LoVo (cell line): Measurements from ENCODE around the gene GPR6.
A peak's percentile ranks its signal among the peaks of the same experiment; 100 is the strongest.

Source experiments
- DNase-seq: peaks from one replicate; pipeline ENCODE4 v3.0.0-alpha.2; 2016; ENCODE audit warnings: low spot score

Gene GPR6, protein sequence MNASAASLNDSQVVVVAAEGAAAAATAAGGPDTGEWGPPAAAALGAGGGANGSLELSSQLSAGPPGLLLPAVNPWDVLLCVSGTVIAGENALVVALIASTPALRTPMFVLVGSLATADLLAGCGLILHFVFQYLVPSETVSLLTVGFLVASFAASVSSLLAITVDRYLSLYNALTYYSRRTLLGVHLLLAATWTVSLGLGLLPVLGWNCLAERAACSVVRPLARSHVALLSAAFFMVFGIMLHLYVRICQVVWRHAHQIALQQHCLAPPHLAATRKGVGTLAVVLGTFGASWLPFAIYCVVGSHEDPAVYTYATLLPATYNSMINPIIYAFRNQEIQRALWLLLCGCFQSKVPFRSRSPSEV

DNA sequence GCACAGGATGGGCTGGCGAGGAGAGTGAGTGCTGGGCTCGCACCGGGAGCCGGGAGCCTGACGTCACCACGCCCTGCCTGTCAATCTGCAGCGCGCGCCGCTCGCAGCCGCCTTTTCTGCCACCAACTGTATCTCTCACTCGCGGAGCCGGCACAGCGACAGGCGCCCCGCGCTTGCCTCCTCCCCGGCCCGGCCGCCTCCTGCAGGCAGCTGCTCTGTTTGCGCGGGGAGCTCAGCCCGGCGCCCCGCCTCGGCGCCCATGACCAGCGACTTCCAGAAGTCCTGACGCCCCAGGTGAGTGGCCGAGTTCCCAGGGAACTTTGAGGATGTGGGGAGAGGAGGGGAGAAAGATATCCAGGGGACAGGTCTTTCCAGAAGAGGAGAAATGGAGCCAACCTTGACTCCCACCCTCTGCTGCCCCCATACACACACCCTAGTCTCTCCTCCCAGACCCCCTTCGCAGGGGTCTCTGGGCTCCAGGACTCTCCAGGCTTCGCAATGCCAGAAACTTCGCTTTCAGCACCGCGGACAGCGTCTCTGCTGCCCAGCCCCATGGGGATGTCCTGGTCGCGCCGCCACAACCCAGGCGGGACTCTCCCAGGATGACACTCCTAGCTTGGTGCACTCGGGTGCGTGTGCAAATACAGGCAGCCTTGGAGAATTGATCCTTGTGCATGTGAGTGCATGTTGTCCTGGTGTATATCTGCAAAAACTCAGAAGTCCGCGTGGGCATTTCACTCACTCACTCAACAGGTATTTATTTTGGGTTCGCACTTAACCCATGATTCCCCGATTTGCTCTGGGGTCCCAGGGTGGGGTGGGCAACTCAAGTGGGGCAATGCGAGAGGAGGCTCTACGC is at the start of gene GPR6:
TSS of gene GPR6 (plus strand) at position 138 of the 859 bp plus-strand sequence. CDS start 802 bp downstream, outside the sequence.
- DNase-seq = peak; percentile 66

DNA sequence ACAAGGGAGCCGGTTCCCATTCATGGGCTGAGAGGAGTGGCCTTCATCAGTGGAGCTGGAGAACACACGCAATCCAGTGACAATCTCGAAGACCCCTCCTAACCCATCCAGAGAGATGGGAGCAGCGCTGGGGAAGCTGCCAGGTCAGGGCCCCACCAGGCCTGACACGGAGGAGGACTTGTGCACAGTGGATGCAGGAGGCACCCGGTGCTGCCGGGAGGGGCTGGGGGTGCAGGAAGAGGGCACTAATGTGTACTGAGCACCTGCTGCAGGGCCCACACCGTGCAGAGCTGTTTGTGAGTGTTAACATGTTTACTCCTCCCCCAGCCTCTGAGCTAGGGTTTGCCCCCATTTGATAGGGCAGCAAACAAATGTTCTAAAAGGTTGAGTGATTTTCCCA is 43.8 kb upstream of the GPR6 start:
- DNase-seq = no peak

DNA sequence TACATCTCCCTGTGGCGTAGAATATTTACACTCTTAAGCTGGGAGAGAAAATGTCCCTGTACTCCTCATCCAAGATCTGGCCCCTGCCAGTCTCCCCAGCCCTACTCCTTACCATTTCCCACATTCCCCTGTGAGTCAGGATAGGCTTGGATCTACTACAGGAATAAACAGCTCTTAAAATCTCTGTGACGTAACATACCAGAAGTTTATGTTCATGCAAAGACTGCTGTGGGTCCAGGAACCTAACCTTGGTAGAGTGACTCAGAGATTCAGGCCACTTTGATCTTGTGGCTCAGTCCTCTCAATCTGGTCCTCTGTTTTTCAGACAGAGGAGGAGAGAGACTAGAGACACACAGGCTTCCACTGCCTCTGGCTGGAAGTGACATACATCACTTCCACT is 38.5 kb upstream of the GPR6 start:
- DNase-seq = no peak

DNA sequence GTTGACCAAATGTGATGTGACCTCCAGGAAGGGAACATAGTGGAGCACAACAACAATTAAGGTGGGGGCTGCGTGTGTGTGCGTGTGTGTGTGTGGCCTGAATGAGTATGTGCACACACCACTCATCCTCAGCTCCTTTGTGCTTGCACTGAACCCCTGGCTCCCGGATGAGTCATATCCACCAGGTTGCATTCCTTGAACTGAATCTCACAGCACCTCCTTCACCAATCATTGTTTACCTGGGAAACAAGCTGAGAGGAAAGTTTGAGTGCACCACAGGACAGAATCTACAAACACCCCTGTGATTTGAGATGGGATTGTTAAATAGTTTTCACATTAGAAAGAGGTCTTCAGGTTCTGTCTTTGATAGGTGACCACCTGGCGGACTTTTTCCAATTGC is 33.7 kb upstream of the GPR6 start:
- DNase-seq = no peak

DNA sequence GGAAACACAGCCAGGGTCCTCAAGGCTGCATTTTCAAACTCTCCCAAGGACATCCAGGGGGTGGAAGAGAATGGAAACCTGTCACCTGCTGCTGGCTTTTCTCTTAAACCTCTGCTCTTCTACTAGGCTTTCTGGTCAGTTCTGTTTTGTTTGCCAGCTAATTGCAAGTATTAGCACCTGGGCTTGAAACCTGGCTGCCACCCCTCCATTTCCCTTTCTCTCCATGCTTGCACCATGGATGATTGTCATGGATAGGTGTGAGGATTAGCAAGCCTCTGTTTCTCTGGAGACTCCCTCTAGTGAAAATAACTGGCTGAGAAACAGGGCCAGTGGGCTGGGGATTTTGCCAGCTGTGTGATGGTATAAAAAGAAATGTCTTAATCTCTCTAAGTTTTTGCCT is 33.0 kb upstream of the GPR6 start:
- no peak for DNase-seq

DNA sequence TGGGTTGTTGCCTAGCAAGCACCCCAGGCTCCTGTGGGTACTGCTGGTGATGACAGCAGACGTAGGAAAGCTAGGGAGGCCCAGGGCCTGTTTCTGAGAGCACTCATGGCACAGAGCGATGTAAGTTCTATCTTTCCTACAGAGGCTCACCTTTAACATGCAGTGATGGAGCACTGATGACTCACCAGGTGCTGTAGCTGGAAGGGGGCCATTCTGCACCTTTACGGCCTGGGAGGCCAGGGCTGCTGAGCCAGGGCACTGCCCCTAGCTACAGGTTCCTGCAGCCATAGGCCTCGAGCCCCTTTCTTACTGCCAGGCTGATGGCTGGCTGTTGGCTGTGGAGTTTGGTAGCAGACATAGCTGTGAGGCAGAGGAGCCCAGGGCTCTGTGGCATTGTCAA is 31.1 kb upstream of the GPR6 start:
- DNase-seq = no peak

DNA sequence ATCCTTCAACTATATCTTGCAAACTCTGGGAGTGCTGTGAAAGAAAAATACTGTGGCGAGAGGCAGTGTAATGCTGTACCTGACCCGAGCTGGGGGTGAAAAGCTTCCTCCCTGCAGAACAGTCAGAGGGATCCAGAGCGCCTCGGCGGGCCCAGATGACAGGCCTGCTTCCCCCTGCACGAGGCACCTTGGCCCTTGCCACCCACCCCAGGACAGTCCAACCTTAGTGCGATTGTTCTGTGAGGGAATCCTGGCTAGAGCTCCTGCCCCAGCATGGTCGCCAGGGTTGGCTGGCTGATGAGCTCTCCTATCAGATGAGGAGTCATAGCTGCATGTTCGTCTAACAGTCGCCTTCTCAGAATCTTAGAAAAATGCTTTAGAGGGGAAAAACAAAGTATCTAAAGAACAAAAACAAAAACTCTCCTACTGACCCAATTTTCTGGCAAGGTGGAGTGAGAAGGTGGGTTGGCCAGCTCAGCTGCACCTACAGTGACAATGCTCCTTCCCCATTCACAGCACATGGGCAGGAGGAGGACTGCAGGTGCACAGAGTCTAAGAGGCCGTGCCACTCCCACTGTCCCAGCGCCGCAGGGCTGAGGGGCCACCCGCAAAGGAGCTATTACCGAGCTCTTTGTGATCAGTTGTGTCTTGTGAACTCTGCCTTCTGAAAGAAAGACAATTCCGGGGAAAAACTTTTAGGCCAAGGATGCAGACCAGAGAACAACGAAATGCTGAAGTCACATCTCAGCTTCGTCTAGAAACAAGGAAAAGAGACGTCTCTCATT is 28.6 kb upstream of the GPR6 start:
- no peak for DNase-seq

DNA sequence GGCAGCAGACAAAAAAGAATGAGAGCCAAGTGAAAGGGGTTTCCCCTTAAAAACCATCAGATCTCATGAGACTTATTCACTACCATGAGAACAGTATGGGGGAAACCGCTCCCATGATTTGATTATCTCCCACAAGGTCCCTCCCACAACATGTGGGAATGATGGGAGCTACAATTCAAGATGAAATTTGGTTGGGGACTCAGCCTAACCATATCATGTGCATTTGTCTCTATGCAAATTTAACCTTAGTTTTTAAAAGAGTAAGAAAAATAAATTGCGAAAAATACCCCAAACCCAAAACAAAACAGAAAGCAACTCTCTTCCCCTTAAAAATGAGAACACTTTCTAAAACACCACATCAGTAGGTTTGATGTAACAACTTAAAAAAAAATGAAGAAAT is 22.6 kb upstream of the GPR6 start:
- no peak for DNase-seq

DNA sequence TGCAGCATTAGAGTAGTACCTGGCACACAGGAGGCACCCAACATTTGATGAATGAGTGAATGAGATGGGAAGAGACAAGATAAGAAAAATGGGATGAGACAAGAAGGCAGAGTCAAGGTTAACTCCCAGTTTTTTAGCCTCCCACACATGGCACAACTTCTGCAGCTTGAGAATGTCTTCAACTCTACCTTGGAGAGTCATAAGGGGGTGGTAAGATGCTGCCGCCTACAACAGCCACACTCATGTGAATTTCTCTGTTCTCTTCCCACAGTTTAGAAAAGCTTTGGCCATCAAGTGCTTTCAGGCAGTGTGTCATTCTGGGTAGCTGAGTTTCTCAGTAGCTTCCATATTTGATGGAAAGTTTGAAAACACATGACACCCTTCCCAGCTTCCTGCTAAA is 19.5 kb upstream of the GPR6 start:
- no peak for DNase-seq

DNA sequence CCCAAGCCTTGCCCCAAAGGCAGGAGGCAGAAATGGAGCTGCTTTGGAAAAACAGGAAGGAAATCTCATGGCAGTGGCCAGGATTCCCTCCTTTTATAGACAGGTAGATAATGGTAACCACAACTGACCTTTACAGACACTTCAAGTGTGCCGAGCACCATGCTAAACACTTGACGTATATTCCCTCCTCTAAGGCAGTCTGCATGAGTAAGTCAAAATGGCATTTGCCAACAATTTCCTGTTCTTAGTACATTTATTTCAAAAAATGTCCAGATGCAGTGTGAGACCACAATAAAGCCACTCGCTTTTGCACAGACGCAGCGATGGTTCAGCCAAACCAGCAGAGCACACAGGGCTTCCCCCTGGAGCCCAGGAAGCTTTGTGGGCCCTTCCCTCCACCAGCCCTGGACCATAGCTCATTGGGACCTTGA is 16.5 kb upstream of the GPR6 start:
- DNase-seq = no peak

DNA sequence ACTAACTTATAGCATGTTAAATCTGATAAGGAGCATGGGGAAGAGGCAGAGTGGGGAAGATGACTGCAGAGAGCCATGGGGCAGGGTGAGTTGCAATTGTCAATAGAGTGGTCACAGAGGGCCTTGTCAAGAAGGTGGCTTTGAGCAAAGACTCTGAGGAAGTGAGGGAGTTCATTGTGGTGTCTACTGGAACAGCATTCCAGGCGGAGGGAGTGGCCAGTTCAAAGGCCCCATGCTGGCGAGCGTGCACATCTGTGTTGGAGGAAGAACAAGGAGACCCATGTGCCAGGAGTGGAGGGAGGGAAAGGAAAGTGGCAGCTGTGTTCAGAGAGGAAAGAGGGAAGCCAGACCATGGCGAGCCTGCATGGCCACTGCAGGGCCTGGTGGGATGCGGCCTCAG is 15.8 kb upstream of the GPR6 start:
- peak; percentile 8 for DNase-seq

DNA sequence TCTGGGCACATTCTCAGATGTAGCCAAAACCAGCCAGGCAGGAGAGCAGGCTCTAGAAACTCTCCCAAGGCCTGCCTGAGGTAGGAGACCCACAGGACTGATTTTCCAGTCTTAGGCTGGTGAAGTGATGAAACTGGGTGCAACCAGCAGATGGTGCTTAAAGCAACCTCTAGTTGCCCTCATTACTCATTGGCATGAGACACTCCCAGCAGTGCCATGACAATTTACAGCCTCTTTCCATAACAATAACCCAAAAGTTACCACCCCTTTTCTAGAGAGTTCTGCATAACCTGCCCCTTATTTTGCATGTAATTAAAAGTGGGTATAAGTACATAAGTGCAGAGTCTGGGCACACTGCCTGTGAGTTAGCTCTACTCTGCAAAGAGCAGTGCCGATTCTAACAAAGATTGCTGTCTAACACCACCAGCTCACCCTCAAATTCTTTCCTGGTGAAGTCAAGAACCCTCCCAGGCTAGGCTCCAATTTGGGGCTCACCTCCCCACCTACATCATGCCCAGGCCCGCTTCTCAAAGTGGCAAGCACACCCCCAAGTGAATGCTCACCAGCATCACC is 14.4 kb upstream of the GPR6 start:
- no peak for DNase-seq

DNA sequence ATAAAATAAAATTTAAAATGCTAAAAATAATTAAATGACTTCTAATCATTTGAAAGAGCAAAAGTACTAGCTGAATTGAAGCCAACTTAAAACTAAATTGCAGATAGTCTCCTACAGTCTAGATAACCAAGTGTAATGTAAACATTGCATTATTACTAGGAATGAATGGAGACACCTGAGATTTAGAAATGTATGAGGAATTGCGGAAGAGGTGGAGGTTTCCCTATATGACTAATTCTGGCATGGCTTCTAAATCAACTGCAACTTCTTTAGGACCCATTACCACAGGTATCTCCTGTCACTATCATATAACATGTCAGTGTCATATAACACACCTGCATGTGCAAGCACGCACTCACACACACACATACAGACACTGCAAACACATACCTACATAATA is 13.2 kb upstream of the GPR6 start:
- no peak for DNase-seq

DNA sequence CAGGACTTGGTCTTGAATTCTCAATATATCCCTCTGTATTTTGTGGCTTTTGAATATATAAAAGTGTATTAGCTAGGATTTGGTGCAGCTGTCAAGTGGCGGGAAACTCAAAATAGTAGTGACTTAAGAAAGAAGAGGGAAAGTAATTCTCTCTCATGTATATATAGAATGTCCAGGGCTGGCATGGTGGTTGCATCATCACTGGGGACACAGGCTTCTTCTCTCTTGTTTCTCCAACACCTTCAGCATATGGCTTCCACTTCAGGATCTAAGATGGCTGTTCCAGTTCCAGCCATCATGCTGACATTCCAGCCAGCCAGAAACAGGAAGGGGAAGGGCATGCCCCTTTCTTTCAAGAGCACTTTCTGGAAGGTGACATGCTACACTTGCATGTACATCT is 11.8 kb upstream of the GPR6 start:
- DNase-seq = no peak

DNA sequence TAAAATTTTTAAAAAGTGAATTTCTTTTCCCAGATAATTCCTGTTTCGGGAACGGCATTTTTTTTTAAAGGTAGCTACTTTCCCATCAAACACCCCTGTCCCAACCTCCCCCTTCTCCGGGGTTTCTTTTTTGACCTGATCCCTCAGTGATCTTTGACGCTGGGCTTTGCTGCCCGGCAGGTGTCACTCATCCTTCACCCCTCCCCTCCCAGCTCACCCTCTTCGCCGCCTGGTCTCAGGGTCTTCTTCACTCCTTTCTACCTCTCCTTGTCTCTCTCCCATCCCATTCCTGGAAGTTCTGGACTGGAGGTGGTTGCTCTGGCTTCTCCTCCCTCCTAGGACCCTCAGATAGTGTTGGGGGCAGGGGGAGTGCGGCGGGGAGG is 329 bp upstream of the GPR6 start:
- no peak for DNase-seq

DNA sequence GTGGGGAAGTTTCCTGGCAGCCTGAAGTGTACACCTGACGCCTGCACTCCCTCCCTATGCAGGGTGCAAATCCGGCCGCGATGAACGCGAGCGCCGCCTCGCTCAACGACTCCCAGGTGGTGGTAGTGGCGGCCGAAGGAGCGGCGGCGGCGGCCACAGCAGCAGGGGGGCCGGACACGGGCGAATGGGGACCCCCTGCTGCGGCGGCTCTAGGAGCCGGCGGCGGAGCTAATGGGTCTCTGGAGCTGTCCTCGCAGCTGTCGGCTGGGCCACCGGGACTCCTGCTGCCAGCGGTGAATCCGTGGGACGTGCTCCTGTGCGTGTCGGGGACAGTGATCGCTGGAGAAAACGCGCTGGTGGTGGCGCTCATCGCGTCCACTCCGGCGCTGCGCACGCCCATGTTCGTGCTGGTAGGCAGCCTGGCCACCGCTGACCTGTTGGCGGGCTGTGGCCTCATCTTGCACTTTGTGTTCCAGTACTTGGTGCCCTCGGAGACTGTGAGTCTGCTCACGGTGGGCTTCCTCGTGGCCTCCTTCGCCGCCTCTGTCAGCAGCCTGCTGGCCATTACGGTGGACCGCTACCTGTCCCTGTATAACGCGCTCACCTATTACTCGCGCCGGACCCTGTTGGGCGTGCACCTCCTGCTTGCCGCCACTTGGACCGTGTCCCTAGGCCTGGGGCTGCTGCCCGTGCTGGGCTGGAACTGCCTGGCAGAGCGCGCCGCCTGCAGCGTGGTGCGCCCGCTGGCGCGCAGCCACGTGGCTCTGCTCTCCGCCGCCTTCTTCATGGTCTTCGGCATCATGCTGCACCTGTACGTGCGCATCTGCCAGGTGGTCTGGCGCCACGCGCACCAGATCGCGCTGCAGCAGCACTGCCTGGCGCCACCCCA is 1.2 kb downstream of the GPR6 start:
- DNase-seq = no peak

DNA sequence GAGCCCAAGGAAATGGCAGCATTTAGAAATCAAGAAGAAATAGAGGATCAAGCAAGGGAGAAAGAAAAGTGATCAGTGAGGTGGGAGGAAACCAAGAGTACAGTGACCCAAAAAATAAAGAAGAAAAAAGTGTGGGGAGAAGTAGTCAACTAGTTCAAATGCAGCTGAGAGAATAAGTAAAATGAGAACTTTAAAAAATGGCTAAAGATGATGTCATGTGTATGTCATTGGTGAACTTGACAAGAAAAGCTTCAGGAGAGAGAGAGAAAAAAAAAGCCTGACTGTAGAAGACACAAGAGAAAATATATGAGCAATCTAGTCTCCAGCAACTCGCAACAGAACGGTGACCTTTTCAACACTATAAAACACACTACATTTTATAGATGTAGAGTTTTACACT is 6.3 kb downstream of the GPR6 start:
- no peak for DNase-seq

DNA sequence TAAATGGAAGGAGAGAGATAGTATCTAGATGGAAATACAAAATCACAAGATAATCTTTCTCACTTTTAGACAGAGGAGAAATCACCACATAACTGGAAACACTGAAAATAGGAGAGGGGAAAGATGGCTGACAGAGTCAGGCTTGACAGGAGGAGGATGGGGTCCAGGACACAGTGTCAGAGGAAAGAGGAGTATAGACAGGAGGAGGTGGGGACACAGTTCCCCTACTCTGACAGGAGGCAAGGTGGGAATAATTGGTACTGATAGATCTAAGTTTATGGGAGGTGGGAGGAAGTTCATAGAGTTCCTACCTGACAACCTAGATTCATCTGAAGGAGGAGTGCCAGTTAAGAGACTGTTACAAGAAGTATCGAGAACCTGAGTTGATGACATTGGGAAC is 9.1 kb downstream of the GPR6 start:
- DNase-seq = no peak

DNA sequence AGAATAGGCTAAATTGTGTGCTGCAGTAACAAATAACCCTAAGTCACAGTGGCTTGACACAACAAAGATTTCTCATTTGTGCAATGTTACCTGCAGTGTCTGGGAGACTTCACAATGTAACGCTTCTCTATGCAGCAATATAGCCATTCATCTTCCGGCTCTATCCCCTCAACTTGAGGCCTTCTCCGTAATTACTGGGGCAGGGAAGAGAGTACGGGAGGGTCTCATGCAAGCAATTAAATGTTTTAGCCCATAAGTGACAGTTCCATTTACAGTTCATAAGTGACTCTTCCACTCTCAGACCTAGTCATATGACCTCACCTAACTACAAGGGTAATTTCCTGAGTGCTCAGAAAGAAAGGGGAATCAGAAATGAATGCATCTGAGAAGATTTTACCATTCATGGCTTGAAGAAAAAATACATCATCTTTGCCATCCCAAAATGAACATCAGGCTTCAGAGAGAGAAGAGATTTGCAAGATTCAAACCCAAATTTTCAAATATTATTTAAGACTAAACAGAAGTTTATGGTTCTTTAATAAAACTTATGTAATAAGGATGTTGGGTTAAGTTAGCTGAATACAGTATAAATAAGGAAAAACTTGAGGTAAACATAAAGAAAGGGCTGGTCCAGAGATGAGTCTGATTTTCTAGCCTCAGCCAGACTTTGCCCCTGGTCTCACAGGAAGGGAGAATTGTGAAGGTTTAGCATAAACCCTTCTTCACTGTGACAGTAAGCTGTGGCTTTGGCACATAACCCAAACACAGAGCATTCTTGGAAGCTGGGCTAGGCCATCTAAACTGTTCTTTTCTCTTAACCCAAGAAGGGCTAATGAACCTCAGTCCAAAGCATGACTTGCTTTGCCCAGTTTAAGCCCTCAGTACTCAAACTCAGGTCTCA is 13.3 kb downstream of the GPR6 start:
- DNase-seq = no peak

DNA sequence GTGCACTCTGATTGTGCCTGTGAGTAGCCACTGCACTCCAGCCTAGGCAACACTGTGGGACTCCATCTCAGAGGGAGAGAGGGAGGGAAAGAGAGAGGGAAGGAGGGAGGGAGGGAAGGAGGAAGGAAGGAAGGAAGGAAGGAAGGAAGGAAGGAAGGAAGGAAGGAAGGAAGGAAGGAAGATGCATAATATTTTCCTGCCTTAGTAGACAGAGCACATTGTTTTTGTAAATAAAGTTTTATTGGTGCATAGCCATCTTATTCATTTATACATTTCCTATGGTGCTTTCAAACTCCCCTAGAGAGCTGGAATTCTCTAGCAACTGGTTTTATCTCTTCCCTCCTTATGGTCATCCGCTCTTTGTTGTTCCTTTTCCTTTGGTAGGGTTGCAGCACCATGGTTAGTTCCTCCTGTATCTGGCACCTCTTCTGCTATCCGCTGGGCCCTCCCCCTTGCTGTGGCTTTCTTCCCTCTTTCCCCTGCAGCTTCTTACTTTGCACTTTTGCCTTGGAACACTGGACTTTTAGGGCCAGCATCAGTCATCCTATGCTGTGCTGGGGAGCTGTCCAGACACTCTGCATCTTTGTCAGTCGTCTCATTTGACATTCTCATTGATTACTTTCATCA is 20.2 kb downstream of the GPR6 start:
- DNase-seq = no peak
